ENCODE data around the gene TEF. TPM values are rescaled to one million over a fixed set of nuclear protein-coding genes. Genes with fewer than 3 reads are reported as not detected.

The TEF gene
- total and polyA plus RNA-seq, 2 donors (not counting 1 experiment from before 2014, with no cell fraction given): 9.0 to 22.5 TPM

DNA sequence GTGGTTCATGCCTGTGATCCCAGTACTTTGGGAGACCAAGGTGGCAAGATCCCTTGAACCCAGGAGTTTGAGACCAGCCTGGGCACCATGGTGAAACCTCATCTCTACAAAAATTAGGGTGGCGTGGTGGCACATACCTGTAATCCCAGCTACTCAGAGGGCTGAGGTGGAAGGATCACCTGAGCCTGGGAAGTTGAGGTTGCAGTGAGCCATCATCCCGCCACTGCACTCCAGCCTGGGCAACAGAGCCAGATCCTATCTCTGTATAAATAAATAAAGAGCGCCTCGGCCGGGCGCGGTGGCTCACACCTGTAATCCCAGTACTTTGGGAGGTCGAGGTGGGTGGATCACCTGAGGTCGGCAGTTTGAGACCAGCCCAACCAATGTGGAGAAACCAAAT is 37.0 kb downstream of the TEF start:
- Histone ChIP-seq H3K36me3 (ENCODE audit: control insufficient read depth, insufficient read depth, low read length) (no peaks in the 10 kb centered on the region), H3K4me3 (replicated peaks in 1 of 4; ENCODE audit: control extremely low read depth in 1 of 4, insufficient read depth in 1 of 4, low read depth in 3 of 4, low read length in 4 of 4) (no peak overlapping the region), H3K4me2 (ENCODE audit: extremely low read depth, insufficient read depth, low read length) (no peak overlapping the region), H3K79me2 (ENCODE audit: control insufficient read depth, insufficient read depth, low read length) (no peaks in the 10 kb centered on the region), H3K9ac (ENCODE audit: insufficient read depth, low read length) (no peak overlapping the region), H3K27ac (ENCODE audit: insufficient read depth, low read length) (no peak overlapping the region), H2AFZ (ENCODE audit: low read length) (no peak overlapping the region), H3K4me1 (ENCODE audit: control insufficient read depth, extremely low read depth, insufficient read depth, low read length) (peaks cover 8% of the 10 kb centered on the region), H4K20me1 (ENCODE audit: control insufficient read depth, extremely low read depth, insufficient read depth, low read length) (no peaks in the 10 kb centered on the region), H3K27me3 (ENCODE audit: control insufficient read depth, insufficient read depth, low read length) (no peaks in the 10 kb centered on the region), H3K9me3 (ENCODE audit: control insufficient read depth, insufficient read depth, low read depth, low read length) (no peaks in the 10 kb centered on the region)
- TF ChIP-seq CTCF (conservative IDR thresholded peaks at IDR 0.05 in 1 of 2, IDR thresholded peaks at IDR 0.05 in 1 of 2; ENCODE audit: low read depth in 1 of 2, low read length in 2 of 2): no peak
- TF ChIP-seq EZH2 (IDR thresholded peaks at IDR 0.05; ENCODE audit: low read length, missing control alignments): no peak
- no peak for DNase-seq (ENCODE audit: low read depth in 2 of 2)

DNA sequence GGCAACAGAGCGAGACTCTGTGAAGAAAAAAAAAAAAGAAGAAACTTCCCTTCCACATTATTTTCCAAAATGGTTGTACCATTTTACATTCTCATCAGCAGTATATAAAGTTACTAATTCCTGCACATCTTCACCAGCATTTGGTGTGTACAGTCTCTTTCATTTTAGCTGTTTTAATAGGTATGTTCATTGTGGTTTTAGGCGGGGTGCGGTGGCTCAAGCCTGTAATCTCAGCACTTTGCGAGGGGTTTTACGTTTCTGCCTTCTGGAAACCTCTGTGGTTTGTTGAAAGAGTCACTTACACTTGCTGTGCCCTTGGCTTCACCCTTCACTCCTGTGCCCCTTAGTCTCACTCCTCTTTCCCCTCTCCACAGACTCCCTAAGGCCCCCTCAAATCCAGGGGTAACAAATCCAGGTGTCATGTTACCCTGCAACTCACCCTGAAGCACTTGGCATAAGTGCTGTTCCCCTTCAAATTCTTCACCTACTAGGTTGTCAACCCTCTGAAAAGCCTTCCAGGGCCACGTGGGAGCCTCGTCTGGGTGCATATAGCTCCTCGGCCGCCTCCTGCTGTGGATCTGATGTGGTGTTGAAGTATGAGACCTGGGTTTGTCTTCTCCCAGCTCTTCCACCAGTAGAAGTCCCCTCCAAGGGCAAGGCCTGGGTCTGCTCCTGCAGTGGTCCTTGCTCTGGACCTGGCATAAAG is 44.1 kb downstream of the TEF start:
- Histone ChIP-seq H3K4me3 (replicated peaks in 1 of 4; ENCODE audit: control extremely low read depth in 1 of 4, insufficient read depth in 1 of 4, low read depth in 3 of 4, low read length in 4 of 4) (no peak overlapping the region), H3K9me3 (ENCODE audit: control insufficient read depth, insufficient read depth, low read depth, low read length) (no peaks in the 10 kb centered on the region), H3K9ac (ENCODE audit: insufficient read depth, low read length) (no peak overlapping the region), H3K4me1 (ENCODE audit: control insufficient read depth, extremely low read depth, insufficient read depth, low read length) (no peaks in the 10 kb centered on the region), H3K79me2 (ENCODE audit: control insufficient read depth, insufficient read depth, low read length) (no peaks in the 10 kb centered on the region), H3K4me2 (ENCODE audit: extremely low read depth, insufficient read depth, low read length) (no peak overlapping the region), H3K36me3 (ENCODE audit: control insufficient read depth, insufficient read depth, low read length) (no peaks in the 10 kb centered on the region), H3K27ac (ENCODE audit: insufficient read depth, low read length) (no peak overlapping the region), H2AFZ (ENCODE audit: low read length) (no peak overlapping the region), H3K27me3 (ENCODE audit: control insufficient read depth, insufficient read depth, low read length) (no peaks in the 10 kb centered on the region), H4K20me1 (ENCODE audit: control insufficient read depth, extremely low read depth, insufficient read depth, low read length) (no peaks in the 10 kb centered on the region)
- TF ChIP-seq EZH2 (IDR thresholded peaks at IDR 0.05; ENCODE audit: low read length, missing control alignments) (no peak), CTCF (conservative IDR thresholded peaks at IDR 0.05 in 1 of 2, IDR thresholded peaks at IDR 0.05 in 1 of 2; ENCODE audit: low read depth in 1 of 2, low read length in 2 of 2) (no peak)
- DNase-seq (ENCODE audit: low read depth in 2 of 2): no peak

GRCh38 chr22:41429232-41429950 is 47.6 kb downstream of the TEF start:
- H3K9ac ChIP-seq (ENCODE audit: insufficient read depth, low read length): no peak overlapping the region
- peaks cover 2% of the 10 kb centered on the region for H3K36me3 ChIP-seq (ENCODE audit: control insufficient read depth, insufficient read depth, low read length)
- DNase-seq (ENCODE audit: low read depth in 2 of 2): no peak
- TF ChIP-seq EZH2 (IDR thresholded peaks at IDR 0.05; ENCODE audit: low read length, missing control alignments): no peak
- no peak for TF ChIP-seq CTCF (conservative IDR thresholded peaks at IDR 0.05 in 1 of 2, IDR thresholded peaks at IDR 0.05 in 1 of 2; ENCODE audit: low read depth in 1 of 2, low read length in 2 of 2)
- no peaks in the 10 kb centered on the region for H3K27me3 ChIP-seq (ENCODE audit: control insufficient read depth, insufficient read depth, low read length)
- no peaks in the 10 kb centered on the region for H3K79me2 ChIP-seq (ENCODE audit: control insufficient read depth, insufficient read depth, low read length)
- H3K4me2 ChIP-seq (ENCODE audit: extremely low read depth, insufficient read depth, low read length): no peak overlapping the region
- no peaks in the 10 kb centered on the region for H3K9me3 ChIP-seq (ENCODE audit: control insufficient read depth, insufficient read depth, low read depth, low read length)
- no peaks in the 10 kb centered on the region for H4K20me1 ChIP-seq (ENCODE audit: control insufficient read depth, extremely low read depth, insufficient read depth, low read length)
- H2AFZ ChIP-seq (ENCODE audit: low read length): no peak overlapping the region
- no peak overlapping the region for H3K4me3 ChIP-seq (replicated peaks in 1 of 4; ENCODE audit: control extremely low read depth in 1 of 4, insufficient read depth in 1 of 4, low read depth in 3 of 4, low read length in 4 of 4)
- no peaks in the 10 kb centered on the region for H3K4me1 ChIP-seq (ENCODE audit: control insufficient read depth, extremely low read depth, insufficient read depth, low read length)
- no peak overlapping the region for H3K27ac ChIP-seq (ENCODE audit: insufficient read depth, low read length)

All from fibroblast of lung (primary cell).